ENCODE measurements around the gene IFI27L2.

The IFI27L2 gene

GRCh38 chr14:94152676-94153075, 23.3 kb upstream of the IFI27L2 start:
- no peak for DNase-seq (ENCODE audit: low read depth)

- no peak for DNase-seq (ENCODE audit: low read depth)
Observed at GRCh38 chr14:94145902-94146527, 16.6 kb upstream of the IFI27L2 start.

- DNase-seq (ENCODE audit: low read depth) = no peak
Observed at GRCh38 chr14:94144765-94145164, 15.4 kb upstream of the IFI27L2 start.

- no peak for DNase-seq (ENCODE audit: low read depth)
Observed at GRCh38 chr14:94143711-94144110, 14.3 kb upstream of the IFI27L2 start.

- no peak for DNase-seq (ENCODE audit: low read depth)
Observed at GRCh38 chr14:94143239-94143638, 13.8 kb upstream of the IFI27L2 start.

GRCh38 chr14:94142836-94143235, 13.4 kb upstream of the IFI27L2 start:
- DNase-seq (ENCODE audit: low read depth) = no peak

- no peak for DNase-seq (ENCODE audit: low read depth)
Observed at GRCh38 chr14:94142247-94142646, 12.8 kb upstream of the IFI27L2 start.

- no peak for DNase-seq (ENCODE audit: low read depth)
Observed at GRCh38 chr14:94139421-94139820, 10.0 kb upstream of the IFI27L2 start.

- no peak for DNase-seq (ENCODE audit: low read depth)
Observed at GRCh38 chr14:94139006-94139405, 9.6 kb upstream of the IFI27L2 start.

GRCh38 chr14:94138251-94138650, 8.8 kb upstream of the IFI27L2 start:
- no peak for DNase-seq (ENCODE audit: low read depth)

- peak; percentile 86 for DNase-seq (ENCODE audit: low read depth)
Observed at GRCh38 chr14:94136575-94137331, 7.3 kb upstream of the IFI27L2 start.

- no peak for DNase-seq (ENCODE audit: low read depth)
Observed at GRCh38 chr14:94135476-94135875, 6.1 kb upstream of the IFI27L2 start.

GRCh38 chr14:94132285-94132887, 3.0 kb upstream of the IFI27L2 start:
- DNase-seq (ENCODE audit: low read depth) = peak; percentile 72

- peak; percentile 61 for DNase-seq (ENCODE audit: low read depth)
Observed at GRCh38 chr14:94129758-94130414, 482 bp upstream of the IFI27L2 start.

GRCh38 chr14:94128216-94128839, 1.1 kb downstream of the IFI27L2 start:
- DNase-seq (ENCODE audit: low read depth) = no peak

GRCh38 chr14:94127330-94127729, 2.1 kb downstream of the IFI27L2 start:
- no peak for DNase-seq (ENCODE audit: low read depth)

- no peak for DNase-seq (ENCODE audit: low read depth)
Observed at GRCh38 chr14:94126800-94127199, 2.6 kb downstream of the IFI27L2 start.

GRCh38 chr14:94126419-94126677, 3.1 kb downstream of the IFI27L2 start:
- no peak for DNase-seq (ENCODE audit: low read depth)

GRCh38 chr14:94125659-94126418, 3.6 kb downstream of the IFI27L2 start:
- DNase-seq (ENCODE audit: low read depth) = no peak

GRCh38 chr14:94124582-94125377, 4.6 kb downstream of the IFI27L2 start:
- DNase-seq (ENCODE audit: low read depth) = no peak

- DNase-seq (ENCODE audit: low read depth) = no peak
Observed at GRCh38 chr14:94123868-94124267, 5.5 kb downstream of the IFI27L2 start.
